HepG2 (cell line): ENCODE data around the gene RNF38. TPM values are rescaled to one million over a fixed set of nuclear protein-coding genes. Genes with fewer than 3 reads are reported as not detected.

Experiments
- ATAC-seq: fragments of 200-7000 bp; cut with Tn5 transposase; 3 replicates; pipeline ENCODE4 v1.9.1; 2020; ENCODE audit warnings: mild to moderate bottlenecking, moderate library complexity
- BruUV-seq: library from RNA; stranded (reverse); fragments of 400-500 nt; replicated peaks from 2 replicates; lab custom pipeline; 2021; lab: Mats Ljungman, UMichigan
- CTCF ChIA-PET: fragments of 300-600 bp; formaldehyde crosslinking; extraction: SDS; loops from one replicate; lab custom pipeline; 2021; ENCODE audit warnings: low total read pairs, inconsistent platforms, low intra/inter-chr PET ratio; lab: Yijun Ruan, JAX
- POLR2A ChIA-PET: fragments of 350-600 bp; sonication (Branson Sonifier 250); formaldehyde crosslinking; loops from one replicate; lab custom pipeline; 2020; ENCODE audit warnings: antibody characterized with exemption, inconsistent platforms; lab: Yijun Ruan, JAX
- DNase-seq: peaks from one replicate; pipeline ENCODE4 v3.0.0-alpha.2; 2015; ENCODE audit warnings: low spot score
- FAIRE-seq: peaks from 3 replicates; lab custom pipeline; 2011; peaks lifted over from hg19 to GRCh38; lab: Jason Lieb, UNC
- H2AFZ ChIP-seq: one replicate; pipeline ENCODE4 v1.6.1; 2011; ENCODE audit warnings: low read length, inconsistent platforms
- H3K27ac ChIP-seq: fragments of 300-600 bp; 3 replicates; pipeline ENCODE4 v1.8.0; 2011; ENCODE audit warnings: mixed run types, mild to moderate bottlenecking, mixed read lengths, low read length, inconsistent platforms; ENCODE audit not compliant: insufficient read depth; ENCODE audit errors: extremely low read length
- H3K27me3 ChIP-seq, 2 experiments: fragments of 200-600 bp in 1 of 2; 2 replicates in 1 of 2; 3 replicates in 1 of 2; pipeline versions ENCODE4 v1.6.0 to v1.8.0; 2011; ENCODE audit warnings: low read length in 2 of 2, mild to moderate bottlenecking in 2 of 2, moderate library complexity in 2 of 2, inconsistent platforms in 1 of 2; ENCODE audit not compliant: insufficient read depth in 2 of 2, control insufficient read depth in 1 of 2
- H3K36me3 ChIP-seq, 2 experiments: fragments of 200-600 bp in 1 of 2; replicated peaks in 1 of 2; 2 replicates in 1 of 2; 3 replicates in 1 of 2; pipeline versions ENCODE4 v1.5.1 to v1.8.0; 2011; ENCODE audit warnings: low read length in 2 of 2, inconsistent platforms in 1 of 2; ENCODE audit not compliant: insufficient read depth in 2 of 2, control insufficient read depth in 1 of 2
- H3K4me1 ChIP-seq: 2 replicates; pipeline ENCODE4 v1.5.1; 2012; ENCODE audit warnings: low read length, inconsistent platforms; ENCODE audit not compliant: insufficient read depth
- H3K4me2 ChIP-seq: 2 replicates; pipeline ENCODE4 v1.6.0; 2011; ENCODE audit warnings: low read depth, low read length, inconsistent platforms
- H3K4me3 ChIP-seq, 3 experiments: fragments of 200-600 bp in 1 of 3; sonication (generic), shearing (Covaris generic) in 1 of 3; replicated peaks in 1 of 3; 2 replicates each; pipeline ENCODE4 v1.5.1; 2011 to 2016; ENCODE audit warnings: low read length in 3 of 3, inconsistent platforms in 2 of 3, low read depth in 2 of 3, mild to moderate bottlenecking in 2 of 3, control low read depth in 1 of 3, mixed read lengths in 1 of 3; ENCODE audit not compliant: insufficient read depth in 1 of 3
- H3K79me2 ChIP-seq: one replicate; pipeline ENCODE4 v1.6.1; 2011; ENCODE audit warnings: low read length, inconsistent platforms; ENCODE audit not compliant: insufficient read depth
- H3K9ac ChIP-seq: 2 replicates; pipeline ENCODE4 v1.6.0; 2011; ENCODE audit warnings: mild to moderate bottlenecking, low read depth, low read length, inconsistent platforms; ENCODE audit not compliant: insufficient read depth
- H3K9me3 ChIP-seq: 2 replicates; pipeline ENCODE4 v1.5.1; 2012; ENCODE audit warnings: mild to moderate bottlenecking, low read length
- H4K20me1 ChIP-seq: 2 replicates; pipeline ENCODE4 v1.6.0; 2011; ENCODE audit warnings: inconsistent platforms, mild to moderate bottlenecking, low read length, moderate library complexity; ENCODE audit not compliant: insufficient read depth
- ARID2 ChIP-seq: sonication (generic); formaldehyde crosslinking; IDR thresholded peaks from 2 replicates; pipeline ENCODE4 v1.8.1; 2022; ENCODE audit warnings: mild to moderate bottlenecking, missing genetic modification reagents, borderline replicate concordance
- ARNT2 ChIP-seq: sonication (generic); formaldehyde crosslinking; IDR thresholded peaks from 2 replicates; pipeline ENCODE4 v1.8.0; 2022; ENCODE audit warnings: mild to moderate bottlenecking, low read depth, missing genetic modification reagents, moderate library complexity
- BCLAF1 ChIP-seq: fragments of 450-650 bp; IDR thresholded peaks from 2 replicates; pipeline ENCODE4 v1.6.1; 2017; ENCODE audit warnings: mild to moderate bottlenecking
- CBFB ChIP-seq: sonication (generic); formaldehyde crosslinking; IDR thresholded peaks from 2 replicates; pipeline ENCODE4 v1.4.0; 2020; ENCODE audit warnings: missing genetic modification reagents
- CCAR2 ChIP-seq: fragments of 200-400 bp; formaldehyde crosslinking; optimal IDR thresholded peaks from 2 replicates; pipeline ENCODE3; 2018; ENCODE audit warnings: low read depth, mild to moderate bottlenecking, low read length, moderate library complexity
- ELF1 ChIP-seq: sonication (generic); formaldehyde crosslinking; IDR thresholded peaks from 2 replicates; pipeline ENCODE4 v1.4.0; 2020; ENCODE audit warnings: missing genetic modification reagents
- ETV5 ChIP-seq: IDR thresholded peaks from 2 replicates; pipeline ENCODE4 v1.6.1; 2018; ENCODE audit warnings: missing biosample characterization, missing genetic modification reagents, inconsistent platforms, borderline replicate concordance
- GLI4 ChIP-seq: sonication (generic); formaldehyde crosslinking; IDR thresholded peaks from 2 replicates; pipeline ENCODE4 v1.5.1; 2020; ENCODE audit warnings: missing genetic modification reagents, mild to moderate bottlenecking, moderate library complexity, borderline replicate concordance
- HINFP ChIP-seq: sonication (generic); formaldehyde crosslinking; IDR thresholded peaks from 2 replicates; pipeline ENCODE4 v1.4.0; 2020; ENCODE audit warnings: low read depth, mild to moderate bottlenecking, missing genetic modification reagents
- RAD51 ChIP-seq: fragments of 450-650 bp; IDR thresholded peaks from 2 replicates; pipeline ENCODE4 v1.6.1; 2016; ENCODE audit warnings: borderline replicate concordance
- RELA ChIP-seq: sonication (generic); formaldehyde crosslinking; IDR thresholded peaks from 2 replicates; pipeline ENCODE4 v1.4.0; 2020; ENCODE audit warnings: missing genetic modification reagents
- SAFB2 ChIP-seq: sonication (generic); formaldehyde crosslinking; IDR thresholded peaks from 2 replicates; pipeline ENCODE4 v1.5.1; 2020; ENCODE audit warnings: missing genetic modification reagents, low read depth, mild to moderate bottlenecking, borderline replicate concordance
- ZNF552 ChIP-seq: sonication (generic); formaldehyde crosslinking; IDR thresholded peaks from 2 replicates; pipeline ENCODE4 v1.9.0; 2022; ENCODE audit warnings: missing genetic modification reagents, mild to moderate bottlenecking, borderline replicate concordance
- ZSCAN20 ChIP-seq: sonication (generic); formaldehyde crosslinking; IDR thresholded peaks from 2 replicates; pipeline ENCODE4 v1.4.0; 2020; ENCODE audit warnings: missing genetic modification reagents, mild to moderate bottlenecking, borderline replicate concordance
- in situ Hi-C: cut with HindIII; loops from 2 replicates; pipeline ENCODE4 v1.10.0; 2017; ENCODE audit warnings: low pct_unique_long_range_greater_than_20kb; ENCODE audit not compliant: extremely low pct_ligation_motif_present
- intact Hi-C: fragments of 100-400 bp; cut with micrococcal nuclease; formaldehyde crosslinking; loops from one replicate; pipeline ENCODE4 v1.10.0; 2022; ENCODE audit not compliant: unreplicated experiment
- polyA plus RNA-seq, 8 experiments: library from polyadenylated mRNA; depleted of rRNA in 3 of 8; stranded (reverse) in 7 of 8; unstranded in 1 of 8; fragments of >200 nt; fragmentation: Illumina TruSeq in 4 of 8; extraction: Trizol in 4 of 8; gene quantifications; 2 replicates each; pipeline versions ENCODE4 v1.2.1 to v1.2.3, GENCODE V29; 2011 to 2016; ENCODE audit warnings: low read depth in 4 of 8, missing spikeins in 1 of 8, mixed read lengths in 1 of 8; ENCODE audit not compliant: insufficient read depth in 1 of 8
- total RNA-seq, 5 experiments: library from RNA; depleted of rRNA; stranded (reverse); fragments of >200 nt; fragmentation: Illumina TruSeq; extraction: Trizol; gene quantifications; 2 replicates each; pipeline ENCODE4 v1.2.3, GENCODE V29; 2016; ENCODE audit warnings: low read depth in 1 of 5

RNF38 gene
- total and polyA plus RNA-seq, 2 of the 13 experiments (the other 11 are each of a cell fraction or from before 2014, with no cell fraction given) = 9.1 to 32.1 TPM

GRCh38 chr9:36426945-36427344, 26.9 kb upstream of the RNF38 start:
- Histone ChIP-seq H2AFZ (no peak overlapping the region), H3K79me2 (peaks cover 10% of the 10 kb centered on the region), H3K9me3 (no peaks in the 10 kb centered on the region), H4K20me1 (no peaks in the 10 kb centered on the region), H3K36me3 (no peaks in the 10 kb centered on the region; a peak in 1 of 5 replicates), H3K9ac (no peak overlapping the region), H3K4me3 (no peak overlapping the region), H3K4me2 (no peak overlapping the region), H3K4me1 (peaks cover 30% of the 10 kb centered on the region), H3K27ac (no peak overlapping the region), H3K27me3 (no peaks in the 10 kb centered on the region)
- ATAC-seq (no peak), DNase-seq (no peak), FAIRE-seq (no peak)
- intact Hi-C loops = no loop called here
- in situ Hi-C loops = no loop called here
- no TSS peak for BruUV-seq
- TF ChIP-seq ELF1 (CRISPR knock-in tag) (no peak), ZSCAN20 (no peak), RELA (CRISPR knock-in tag) (no peak), ARNT2 (no peak), ARID2 (CRISPR knock-in tag) (no peak), CBFB (CRISPR knock-in tag) (no peak), SAFB2 (CRISPR knock-in tag) (no peak), ZNF552 (no peak), RAD51 (no peak), GLI4 (CRISPR knock-in tag) (no peak), ETV5 (no peak), HINFP (CRISPR knock-in tag) (no peak), BCLAF1 (no peak), CCAR2 (no peak)
- POLR2A ChIA-PET = no interaction called here
- CTCF ChIA-PET = no interaction called here
